Keratinocyte (primary cell): Measurements from ENCODE around the gene APOA4.

Source experiments
- EZH2 ChIP-seq: IDR thresholded peaks from one replicate; pipeline ENCODE4 v1.6.1; 2012; ENCODE audit warnings: inconsistent platforms, mild to moderate bottlenecking, low read length, moderate library complexity
- TF ChIP-seq, protein P1 (sequence below), 3 experiments: IDR thresholded peaks in 1 of 3; conservative IDR thresholded peaks in 1 of 3; optimal IDR thresholded peaks in 1 of 3; 2 replicates in 2 of 3; 3 replicates in 1 of 3; pipeline versions ENCODE3 to v1.5.1; 2011; ENCODE audit warnings: low read length in 3 of 3, mild to moderate bottlenecking in 3 of 3, moderate library complexity in 2 of 3, control low read depth in 1 of 3, inconsistent platforms in 1 of 3; ENCODE audit not compliant: insufficient read depth in 2 of 3; ENCODE audit errors: extremely low read depth in 1 of 3

DNA sequence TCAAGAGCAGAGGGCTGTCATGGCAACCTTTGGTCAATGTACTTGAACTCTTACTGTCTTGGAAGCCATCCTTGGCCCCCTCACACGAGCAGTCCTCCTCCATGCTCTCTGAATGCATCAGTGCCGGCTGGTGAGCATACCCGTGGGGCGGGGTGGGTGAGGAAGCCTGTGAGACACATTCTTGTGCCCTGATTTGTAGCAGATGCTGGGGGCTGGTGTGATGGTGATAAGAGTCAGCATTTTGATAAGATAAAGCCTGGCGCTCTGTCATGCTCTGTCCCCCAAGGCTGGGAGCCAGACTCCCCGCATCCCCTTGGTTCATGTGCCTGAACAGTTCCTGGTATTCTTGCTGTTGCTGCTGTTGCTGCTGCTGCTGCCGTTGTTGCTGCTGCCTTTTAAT lies 34.8 kb upstream of the APOA4 start:
- no peak for TF ChIP-seq EZH2
- TF ChIP-seq, protein P1, sequence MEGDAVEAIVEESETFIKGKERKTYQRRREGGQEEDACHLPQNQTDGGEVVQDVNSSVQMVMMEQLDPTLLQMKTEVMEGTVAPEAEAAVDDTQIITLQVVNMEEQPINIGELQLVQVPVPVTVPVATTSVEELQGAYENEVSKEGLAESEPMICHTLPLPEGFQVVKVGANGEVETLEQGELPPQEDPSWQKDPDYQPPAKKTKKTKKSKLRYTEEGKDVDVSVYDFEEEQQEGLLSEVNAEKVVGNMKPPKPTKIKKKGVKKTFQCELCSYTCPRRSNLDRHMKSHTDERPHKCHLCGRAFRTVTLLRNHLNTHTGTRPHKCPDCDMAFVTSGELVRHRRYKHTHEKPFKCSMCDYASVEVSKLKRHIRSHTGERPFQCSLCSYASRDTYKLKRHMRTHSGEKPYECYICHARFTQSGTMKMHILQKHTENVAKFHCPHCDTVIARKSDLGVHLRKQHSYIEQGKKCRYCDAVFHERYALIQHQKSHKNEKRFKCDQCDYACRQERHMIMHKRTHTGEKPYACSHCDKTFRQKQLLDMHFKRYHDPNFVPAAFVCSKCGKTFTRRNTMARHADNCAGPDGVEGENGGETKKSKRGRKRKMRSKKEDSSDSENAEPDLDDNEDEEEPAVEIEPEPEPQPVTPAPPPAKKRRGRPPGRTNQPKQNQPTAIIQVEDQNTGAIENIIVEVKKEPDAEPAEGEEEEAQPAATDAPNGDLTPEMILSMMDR (optimal IDR thresholded peaks at IDR 0.05 in 1 of 3, IDR thresholded peaks at IDR 0.05 in 1 of 3, conservative IDR thresholded peaks at IDR 0.05 in 1 of 3; ENCODE audit: extremely low read depth in 1 of 3, insufficient read depth in 2 of 3, low read length in 3 of 3), result no peak
